Measurements from ENCODE around the gene GSTA1.
"Not testable (repeated sequence)": the region's sequence is repeated elsewhere in the genome, so short reads cannot be mapped to it uniquely, and the experiment has no call there.

The GSTA1 gene

GRCh38 chr6:52802806-52803205 is 810 bp downstream of the GSTA1 start:
- no peak for DNase-seq

- no peak for DNase-seq
Observed at GRCh38 chr6:52801188-52801841, 2.3 kb downstream of the GSTA1 start.

- not testable (repeated sequence) for DNase-seq
Observed at GRCh38 chr6:52799272-52799671, 4.3 kb downstream of the GSTA1 start.

- DNase-seq, result not testable (repeated sequence)
Observed at GRCh38 chr6:52794366-52794765, 9.2 kb downstream of the GSTA1 start.

GRCh38 chr6:52790861-52791260 is 12.8 kb downstream of the GSTA1 start:
- no peak for DNase-seq

GRCh38 chr6:52789658-52790057 is 14.0 kb downstream of the GSTA1 start:
- DNase-seq, result not testable (repeated sequence)

- DNase-seq, result no peak
Observed at GRCh38 chr6:52788478-52788877, 15.1 kb downstream of the GSTA1 start.

GRCh38 chr6:52787917-52788316 is 15.7 kb downstream of the GSTA1 start:
- DNase-seq, result no peak

GRCh38 chr6:52786249-52786956 is 17.2 kb downstream of the GSTA1 start:
- no peak for DNase-seq

GRCh38 chr6:52782696-52783274 is 20.8 kb downstream of the GSTA1 start:
- DNase-seq, result not testable (repeated sequence)

GRCh38 chr6:52782209-52782608 is 21.4 kb downstream of the GSTA1 start:
- DNase-seq, result not testable (repeated sequence)

GRCh38 chr6:52779237-52779636 is 24.4 kb downstream of the GSTA1 start:
- DNase-seq, result no peak

GRCh38 chr6:52776711-52777351 is 26.8 kb downstream of the GSTA1 start:
- not testable (repeated sequence) for DNase-seq

GRCh38 chr6:52769399-52769798 is 34.2 kb downstream of the GSTA1 start:
- DNase-seq, result not testable (repeated sequence)

- not testable (repeated sequence) for DNase-seq
Observed at GRCh38 chr6:52767658-52768057, 36.0 kb downstream of the GSTA1 start.

- not testable (repeated sequence) for DNase-seq
Observed at GRCh38 chr6:52763322-52763916, 40.2 kb downstream of the GSTA1 start, which contains the start of gene GSTA2. Gene GSTA2 (minus strand): TSS chr6:52763475. CDS start chr6:52757947, 5,528 bp downstream.

GRCh38 chr6:52761673-52762491 is 41.7 kb downstream of the GSTA1 start:
- DNase-seq, result not testable (repeated sequence)

GRCh38 chr6:52760105-52760765 is 43.4 kb downstream of the GSTA1 start:
- no peak for DNase-seq

GRCh38 chr6:52759085-52759484 is 44.5 kb downstream of the GSTA1 start:
- no peak for DNase-seq

- not testable (repeated sequence) for DNase-seq
Observed at GRCh38 chr6:52757651-52758338, 45.8 kb downstream of the GSTA1 start.

GRCh38 chr6:52754443-52754842 is 49.2 kb downstream of the GSTA1 start:
- DNase-seq, result no peak
